OCI-LY3 (cell line): ENCODE data around the gene RPS19BP1.

Source experiments
- H2AFZ ChIP-seq: fragments of 200-600, 300-600 bp; shearing (Covaris generic); 2 replicates; pipeline ENCODE4 v1.6.0; 2014; ENCODE audit warnings: antibody characterized with exemption, low read depth, low read length
- H3K27ac ChIP-seq: fragments of 200-600, 300-600 bp; sonication (generic); 2 replicates; pipeline ENCODE4 v1.5.1; 2014; ENCODE audit warnings: mild to moderate bottlenecking, low read length, moderate library complexity, mixed read lengths
- H3K27me3 ChIP-seq: fragments of 200-600, 300-600 bp; sonication (generic); 2 replicates; pipeline ENCODE4 v1.6.1; 2014; ENCODE audit warnings: low read depth, low read length, mixed read lengths
- H3K36me3 ChIP-seq: fragments of 200-600, 300-600 bp; sonication (generic); replicated peaks from 2 replicates; pipeline ENCODE3; 2014; ENCODE audit warnings: low read depth, low read length, mixed read lengths
- H3K4me1 ChIP-seq: fragments of 300-600, 200-600 bp; sonication (generic); 2 replicates; pipeline ENCODE4 v1.6.1; 2014; ENCODE audit warnings: low read length, mixed read lengths
- H3K4me2 ChIP-seq: fragments of 200-600, 300-600 bp; sonication (generic); 2 replicates; pipeline ENCODE4 v1.6.1; 2014; ENCODE audit warnings: low read length, mixed read lengths
- H3K4me3 ChIP-seq: fragments of 300-600, 200-600 bp; sonication (generic); 2 replicates; pipeline ENCODE4 v1.5.1; 2014; ENCODE audit warnings: antibody characterized with exemption, mild to moderate bottlenecking, low read length, moderate library complexity
- H3K79me2 ChIP-seq: fragments of 300-600, 200-600 bp; shearing (Covaris generic); 2 replicates; pipeline ENCODE4 v1.6.1; 2014; ENCODE audit warnings: mild to moderate bottlenecking, low read length, mixed read lengths
- H3K9ac ChIP-seq: fragments of 300-600, 200-600 bp; shearing (Covaris generic); 2 replicates; pipeline ENCODE4 v1.6.0; 2014; ENCODE audit warnings: mild to moderate bottlenecking, low read length, moderate library complexity
- H3K9me3 ChIP-seq: fragments of 200-600, 300-600 bp; shearing (Covaris generic); 2 replicates; pipeline ENCODE4 v1.6.1; 2014; ENCODE audit warnings: low read length, mixed read lengths; ENCODE audit not compliant: insufficient read depth
- H4K20me1 ChIP-seq: fragments of 200-600, 300-600 bp; sonication (generic); 2 replicates; pipeline ENCODE4 v1.6.1; 2016; ENCODE audit warnings: low read length, mixed read lengths; ENCODE audit not compliant: insufficient read depth
- CTCF ChIP-seq: fragments of 200-600, 300-600 bp; sonication (generic); IDR thresholded peaks from 2 replicates; pipeline ENCODE4 v1.5.1; 2014; ENCODE audit warnings: antibody characterized with exemption, low read length, low read depth
- EZH2phosphoT487 ChIP-seq: fragments of 200-600 bp; shearing (Covaris generic); IDR thresholded peaks from 2 replicates; pipeline ENCODE4 v1.6.1; 2018; ENCODE audit warnings: antibody characterized with exemption, mixed run types, low read depth

Gene RPS19BP1

DNA sequence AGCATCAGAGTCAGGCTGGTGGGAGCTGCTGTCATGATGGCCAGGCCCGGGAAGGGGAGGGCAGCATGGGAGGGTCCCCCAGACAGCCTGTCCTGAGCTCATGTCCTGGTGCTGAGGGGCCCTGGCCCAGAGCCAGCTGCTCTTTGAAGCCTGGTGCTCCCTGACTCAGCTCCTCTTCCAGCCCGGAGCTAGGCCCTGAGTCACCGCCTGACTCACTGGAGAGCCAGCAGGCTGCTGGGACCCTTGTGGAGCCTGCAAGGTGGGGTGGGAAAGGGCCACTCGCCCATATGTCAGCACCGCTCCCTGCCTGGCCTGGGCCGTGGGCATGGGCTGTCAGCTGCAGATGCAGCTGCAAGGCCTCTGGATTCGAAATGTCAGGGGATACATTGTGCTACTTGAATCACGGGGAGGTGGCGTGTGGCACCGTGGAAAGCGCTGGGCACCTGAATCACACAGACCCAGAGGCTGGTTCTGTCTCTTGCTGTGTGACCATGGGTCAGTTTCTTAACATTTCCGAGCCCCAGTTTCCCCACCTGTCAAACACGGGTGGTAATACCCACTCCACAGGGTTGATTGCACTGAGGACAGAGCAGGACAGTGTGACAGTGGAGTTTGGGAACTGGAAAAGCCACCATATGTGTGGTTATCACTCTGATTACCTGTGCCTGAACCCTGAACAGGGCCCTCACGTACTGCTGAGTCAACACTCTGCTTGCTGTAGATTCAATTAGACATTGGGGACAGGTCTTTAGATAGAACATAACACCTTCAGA, 42.4 kb upstream of the RPS19BP1 start:
- H3K4me2 ChIP-seq: no peak overlapping the region
- peaks cover 21% of the 10 kb centered on the region for H3K27me3 ChIP-seq
- H3K9me3 ChIP-seq: no peaks in the 10 kb centered on the region
- H3K9ac ChIP-seq: no peak overlapping the region
- H2AFZ ChIP-seq: no peak overlapping the region
- H3K36me3 ChIP-seq: no peaks in the 10 kb centered on the region
- H3K79me2 ChIP-seq: no peaks in the 10 kb centered on the region
- H3K4me1 ChIP-seq: no peaks in the 10 kb centered on the region
- no peaks in the 10 kb centered on the region for H4K20me1 ChIP-seq
- H3K27ac ChIP-seq: no peak overlapping the region
- H3K4me3 ChIP-seq: no peak overlapping the region
- TF ChIP-seq CTCF: no peak
- TF ChIP-seq EZH2phosphoT487: no peak

DNA sequence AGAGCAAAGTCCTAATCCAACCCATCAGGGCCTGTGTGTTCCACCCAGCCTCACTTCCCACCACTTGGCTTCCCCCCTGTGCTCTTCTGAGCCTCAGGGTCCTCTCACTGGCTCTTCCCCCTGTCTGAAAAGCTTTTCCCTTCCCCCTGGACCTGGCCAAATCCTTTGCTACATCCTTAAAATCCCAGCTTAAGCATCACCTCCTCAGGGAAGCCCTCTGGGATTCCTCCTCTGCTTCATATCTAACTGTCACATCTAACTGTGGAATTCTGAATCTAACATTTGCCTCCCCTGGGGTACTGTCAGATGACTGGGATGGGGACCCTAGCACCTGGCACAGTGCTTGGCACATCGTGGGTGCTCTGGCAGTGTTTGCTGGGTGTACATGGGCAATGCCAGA, 39.0 kb upstream of the RPS19BP1 start:
- no peak overlapping the region for H2AFZ ChIP-seq
- H3K4me3 ChIP-seq: no peak overlapping the region
- H3K4me1 ChIP-seq: no peaks in the 10 kb centered on the region
- no peak overlapping the region for H3K4me2 ChIP-seq
- no peaks in the 10 kb centered on the region for H3K9me3 ChIP-seq
- H3K27ac ChIP-seq: no peak overlapping the region
- H3K27me3 ChIP-seq: peaks cover 6% of the 10 kb centered on the region
- H3K36me3 ChIP-seq: no peaks in the 10 kb centered on the region
- no peaks in the 10 kb centered on the region for H4K20me1 ChIP-seq
- no peaks in the 10 kb centered on the region for H3K79me2 ChIP-seq
- no peak overlapping the region for H3K9ac ChIP-seq
- TF ChIP-seq CTCF: no peak
- TF ChIP-seq EZH2phosphoT487: no peak

DNA sequence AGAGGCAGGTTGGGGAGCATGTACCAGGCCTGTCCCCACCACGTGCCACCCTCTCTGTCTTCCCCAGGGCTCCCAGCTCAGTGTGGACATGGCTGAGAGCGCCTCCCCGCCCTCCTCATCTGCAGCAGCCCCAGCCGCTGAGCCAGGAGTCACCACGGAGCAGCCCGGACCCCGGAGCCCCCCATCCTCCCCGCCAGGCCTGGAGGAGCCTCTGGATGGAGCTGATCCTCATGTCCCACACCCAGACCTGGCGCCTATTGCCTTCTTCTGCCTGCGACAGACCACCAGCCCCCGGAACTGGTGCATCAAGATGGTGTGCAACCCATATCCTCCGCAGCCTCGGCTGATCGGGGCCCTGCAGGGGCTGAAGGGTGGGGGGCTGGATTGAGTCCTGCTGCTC, 38.1 kb upstream of the RPS19BP1 start, which contains the start of gene CACNA1I:
CACNA1I (plus strand) TSS at position 89 of the 400 bp plus-strand sequence; CDS start at position 89, 0 bp downstream.
- Histone ChIP-seq H3K27ac (no peak within 1 kb of the TSS), H4K20me1 (no peaks in the 10 kb centered on the region), H3K9me3 (no peaks in the 10 kb centered on the region), H3K79me2 (no peaks in the 10 kb centered on the region), H3K4me1 (no peaks in the 10 kb centered on the region), H3K4me3 (no peak within 1 kb of the TSS), H3K27me3 (no peaks in the 10 kb centered on the region; the same call in none of the 2 replicates), H3K4me2 (no peak within 1 kb of the TSS), H3K9ac (no peak within 1 kb of the TSS), H3K36me3 (no peaks in the 10 kb centered on the region), H2AFZ (no peak within 1 kb of the TSS)
- TF ChIP-seq EZH2phosphoT487 (no peak), CTCF (no peak)

DNA sequence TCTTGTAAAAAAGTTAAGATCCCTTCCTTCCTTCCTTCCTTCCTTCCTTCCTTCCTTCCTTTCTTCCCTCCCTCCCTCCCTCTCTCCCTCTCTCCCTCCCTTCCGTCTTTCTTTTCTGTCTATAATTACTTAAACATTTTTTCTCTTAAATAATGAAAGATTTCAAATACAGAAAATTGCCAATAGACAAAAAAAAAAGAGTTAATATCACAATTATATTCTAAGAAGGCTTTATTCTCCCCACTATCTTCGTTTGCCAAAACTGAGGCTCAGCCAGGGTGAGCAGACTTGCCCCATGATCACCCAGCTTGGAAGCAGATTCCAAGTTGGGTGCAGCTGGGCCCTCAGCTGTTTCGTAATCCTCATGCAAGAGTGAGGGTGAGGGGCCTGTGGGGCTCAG, 37.7 kb upstream of the RPS19BP1 start:
- H3K27ac ChIP-seq: no peak overlapping the region
- H3K27me3 ChIP-seq: no peaks in the 10 kb centered on the region; the same call in none of the 2 replicates
- H3K79me2 ChIP-seq: no peaks in the 10 kb centered on the region
- no peaks in the 10 kb centered on the region for H3K9me3 ChIP-seq
- H3K36me3 ChIP-seq: no peaks in the 10 kb centered on the region
- H4K20me1 ChIP-seq: no peaks in the 10 kb centered on the region
- no peak overlapping the region for H3K9ac ChIP-seq
- H2AFZ ChIP-seq: no peak overlapping the region
- TF ChIP-seq EZH2phosphoT487: no peak
- no peak for TF ChIP-seq CTCF
- H3K4me1 ChIP-seq: no peaks in the 10 kb centered on the region
- H3K4me3 ChIP-seq: no peak overlapping the region
- no peak overlapping the region for H3K4me2 ChIP-seq
